Psoas muscle (tissue), 8 donors: ENCODE results near the gene RIN3. TPM values are rescaled to one million over a fixed set of nuclear protein-coding genes. Genes with fewer than 3 reads are reported as not detected.

Experiments
- ATAC-seq, 4 donors: fragments of 200-7000 bp; cut with Tn5 transposase; one replicate each; pipeline ENCODE4 v1.9.1; 2020; ENCODE audit warnings: moderate library complexity in 3 of 4, mild to moderate bottlenecking in 2 of 4
- DNase-seq, 2 donors: peaks; one replicate each; pipeline ENCODE4 v3.0.0-alpha.2; 2020
- H3K27ac ChIP-seq: fragments of 200-600 bp; one replicate; pipeline ENCODE4 v1.8.0; 2022
- H3K27me3 ChIP-seq, 3 donors: fragments of 200-600 bp in 1 of 3; one replicate each; pipeline versions ENCODE4 v1.6.1 to v1.8.0; 2013 to 2022; ENCODE audit warnings: low read length in 2 of 3, mild to moderate bottlenecking in 2 of 3, moderate library complexity in 1 of 3; ENCODE audit not compliant: insufficient read depth in 3 of 3
- H3K36me3 ChIP-seq, 2 donors: fragments of 200-600 bp in 1 of 2; one replicate each; pipeline versions ENCODE4 v1.6.1 to v1.8.0; 2013 to 2022; ENCODE audit warnings: low read depth in 1 of 2, mild to moderate bottlenecking in 1 of 2, moderate library complexity in 1 of 2; ENCODE audit not compliant: insufficient read depth in 1 of 2
- H3K4me1 ChIP-seq: fragments of 200-600 bp; one replicate; pipeline ENCODE4 v1.8.0; 2022
- H3K4me3 ChIP-seq: fragments of 200-600 bp; one replicate; pipeline ENCODE4 v1.8.0; 2022; ENCODE audit warnings: mild to moderate bottlenecking
- H3K9me3 ChIP-seq: fragments of 200-600 bp; one replicate; pipeline ENCODE4 v1.8.0; 2022
- CTCF ChIP-seq: fragments of 200-600 bp; IDR thresholded peaks from one replicate; pipeline ENCODE4 v1.8.0; 2022; ENCODE audit warnings: antibody characterized with exemption
- WGBS, 3 donors: extraction: QIAGEN DNeasy Blood & Tissue Kit; methylation state at CpG; one replicate each; pipeline versions ENCODE4 v1.1.6 to v1.1.7; 2013; 5-methylcytosine and 5-hydroxymethylcytosine counted together
- intact Hi-C, 2 donors: fragments of 100-400 bp; cut with DNase I; formaldehyde crosslinking; loops; one replicate each; pipeline versions ENCODE4 v1.11.0 to v1.14.2; 2022
- polyA plus RNA-seq, 3 donors: library from polyadenylated mRNA; stranded (reverse); fragments of 200-250 nt; gene quantifications; one replicate each; pipeline ENCODE4 v1.2.3, GENCODE V29; 2013
- total RNA-seq, 4 donors: library from RNA; stranded (reverse); fragmentation: NEBNext Ultra II Directional in 2 of 4; extraction: Animal tissue kit (Norgen Biotek cat#: 25700) in 2 of 4; gene quantifications; one replicate each; pipeline versions ENCODE4 v1.2.1 to v1.2.4, GENCODE V29; 2021 to 2023
- donor health status: healthy with polysubstance abuse.
- donor health status: DM: no; HTN: no; CAD: no; lungs with moderate emphysema.
- donor health status: Bipolar disorder and iron deficiency.
- donor health status: healthy.
- donor health status: DM: yes; HTN: yes; CAD: no.
- donor health status: DM: no; HTN: no; CAD: no.
- donor health status: DM: no; HTN: no; CAD: no.
- donor health status: DM: yes; HTN: yes; CAD: no.

RIN3 gene
- total and polyA plus RNA-seq, 7 donors, result 1.2 to 8.7 (median 3.8) TPM

DNA sequence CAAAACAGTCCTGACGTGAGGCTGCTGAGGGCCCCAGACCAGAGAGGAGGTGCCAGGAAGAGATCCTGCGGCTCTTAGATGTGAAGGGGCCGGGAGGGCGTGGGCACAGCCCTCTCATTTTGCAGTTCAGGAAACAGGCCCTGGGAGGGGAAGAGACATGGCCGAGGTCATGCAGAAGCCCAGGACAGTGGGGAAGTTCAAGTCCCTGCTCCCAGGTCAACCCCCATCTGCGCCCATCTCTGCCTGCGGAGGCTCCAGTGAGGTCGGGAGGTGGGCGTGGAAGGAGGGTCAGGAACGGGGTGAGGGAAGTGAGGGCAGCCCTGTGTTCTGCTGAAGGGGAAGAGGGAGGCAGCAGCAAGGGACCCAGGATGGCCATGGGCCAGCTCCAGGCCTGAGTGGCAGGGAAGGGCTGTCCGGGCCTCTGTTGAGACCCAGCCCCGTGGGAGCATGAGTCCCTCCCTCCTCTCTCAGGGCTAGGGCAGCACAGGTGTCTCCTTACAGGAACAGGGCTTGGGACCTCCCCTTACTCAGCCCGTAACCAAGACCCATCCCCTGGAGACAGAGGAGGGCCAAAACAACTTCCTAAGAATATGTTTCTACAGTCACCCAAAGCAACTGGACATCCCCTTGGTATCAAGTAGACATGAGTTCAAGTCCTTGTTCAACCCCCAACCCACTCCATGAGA is 144.0 kb downstream of the RIN3 start:
- Histone ChIP-seq H3K27ac (no peak overlapping the region), H3K4me1 (no peaks in the 10 kb centered on the region), H3K27me3 (no peaks in the 10 kb centered on the region), H3K36me3 (no peaks in the 10 kb centered on the region), H3K4me3 (no peak overlapping the region), H3K9me3 (no peaks in the 10 kb centered on the region)
- no peak for TF ChIP-seq CTCF
- intact Hi-C loops, result no loop called here
- ATAC-seq (peak in 3 of 4 donors; percentile 41 to 63 (median 49)), DNase-seq (peak; percentile 51 to 80)
- WGBS, 3 donors, result 48 to 70% (median 64%) methylated on average over 12 to 13 of the region's 13 CpGs

DNA sequence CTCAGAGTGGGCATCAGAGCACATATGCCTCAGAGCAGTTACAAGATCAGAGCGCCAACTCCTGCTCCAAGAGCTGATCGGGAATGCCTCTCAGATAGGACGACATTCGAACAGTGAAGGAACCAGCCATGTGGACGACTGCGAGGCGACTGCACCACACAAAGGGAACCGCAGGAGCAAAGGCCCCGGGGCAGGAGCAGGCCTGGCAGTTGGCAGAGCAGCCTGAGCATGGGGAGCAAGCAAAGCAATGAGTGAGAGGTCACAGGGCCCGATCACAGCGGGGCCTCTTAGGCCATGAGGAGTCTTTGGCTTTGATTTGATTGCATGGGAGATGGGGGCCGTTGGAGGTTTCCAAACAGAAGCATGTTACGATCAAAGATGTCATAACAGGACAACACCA is 144.6 kb downstream of the RIN3 start:
- Histone ChIP-seq H3K27ac (no peak overlapping the region), H3K4me3 (no peak overlapping the region), H3K36me3 (no peaks in the 10 kb centered on the region), H3K27me3 (no peaks in the 10 kb centered on the region), H3K4me1 (no peaks in the 10 kb centered on the region), H3K9me3 (no peaks in the 10 kb centered on the region)
- 84 to 86% (median 85%) methylated on average over 13 of the region's 13 CpGs for WGBS, 3 donors
- TF ChIP-seq CTCF, result no peak
- intact Hi-C loops, result no loop called here
- DNase-seq, result no peak
- no peak for ATAC-seq

DNA sequence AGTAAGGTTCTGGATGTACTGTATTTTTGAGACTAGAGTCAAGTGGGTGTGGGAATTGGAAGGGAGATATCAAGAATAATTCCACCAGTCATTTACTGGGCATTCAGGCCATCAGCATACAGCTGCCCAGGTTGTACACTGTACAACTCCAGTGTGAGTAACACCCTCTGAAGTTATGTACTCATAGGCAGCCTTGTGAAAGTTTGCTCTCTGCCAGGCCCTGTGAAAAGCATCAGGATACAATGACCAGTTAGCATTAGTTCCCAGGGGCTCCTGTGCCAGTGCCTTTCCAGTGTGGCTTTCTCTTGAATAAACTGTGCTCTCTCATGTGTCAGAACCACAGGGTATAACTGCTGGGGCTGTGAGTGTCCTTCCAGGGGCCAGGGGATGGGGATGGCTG is 145.1 kb downstream of the RIN3 start:
- intact Hi-C loops, result no loop called here
- H3K27me3 ChIP-seq, result no peaks in the 10 kb centered on the region
- no peaks in the 10 kb centered on the region for H3K36me3 ChIP-seq
- H3K9me3 ChIP-seq, result no peaks in the 10 kb centered on the region
- H3K27ac ChIP-seq, result no peak overlapping the region
- ATAC-seq, result no peak
- no peak for DNase-seq
- no peaks in the 10 kb centered on the region for H3K4me1 ChIP-seq
- TF ChIP-seq CTCF, result no peak
- H3K4me3 ChIP-seq, result no peak overlapping the region

DNA sequence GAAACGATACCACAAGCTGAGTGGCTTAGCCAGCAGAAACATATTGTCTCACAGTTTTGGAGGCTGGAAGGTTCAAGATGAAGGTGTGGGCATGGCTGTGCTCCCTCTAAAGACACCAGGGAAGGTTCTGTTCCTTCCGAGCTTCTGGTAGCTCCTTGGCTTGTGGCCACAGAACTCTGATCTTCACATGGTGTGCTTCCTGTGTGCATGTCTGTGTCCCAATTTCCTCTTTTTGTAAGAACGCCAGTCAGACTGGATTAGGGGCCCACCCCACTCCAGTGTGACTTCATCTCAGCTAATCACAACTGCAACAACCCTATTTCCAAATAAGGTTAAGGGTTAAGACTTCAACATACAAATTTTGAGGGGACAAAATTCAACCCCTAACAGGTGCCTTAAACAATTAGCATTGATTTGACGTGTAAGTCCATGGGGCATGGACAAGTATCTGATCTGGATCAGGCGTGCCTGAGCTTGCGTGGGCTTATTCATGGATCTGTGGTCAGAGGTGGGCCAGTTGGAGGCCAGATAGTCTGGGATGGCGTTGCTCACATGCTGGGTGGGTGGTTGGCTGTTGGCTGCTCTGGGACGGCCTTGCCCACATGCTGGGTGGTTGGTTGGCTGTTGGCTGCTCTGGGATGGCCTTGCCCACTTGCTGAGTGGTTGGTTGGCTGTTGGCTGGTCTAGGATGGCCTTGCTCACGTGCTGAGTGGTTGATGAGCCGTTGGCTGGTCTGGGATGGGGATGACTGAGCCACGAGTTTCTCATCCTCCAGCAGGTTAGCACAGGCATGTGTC is 146.4 kb downstream of the RIN3 start:
- ATAC-seq (peak in 2 of 4 donors; percentile 46 to 56), DNase-seq (no peak)
- 65 to 78% (median 67%) methylated on average over 11 of the region's 11 CpGs for WGBS, 3 donors
- Histone ChIP-seq H3K27ac (no peak overlapping the region), H3K4me3 (no peak overlapping the region), H3K36me3 (no peaks in the 10 kb centered on the region), H3K4me1 (no peaks in the 10 kb centered on the region), H3K9me3 (no peaks in the 10 kb centered on the region), H3K27me3 (no peaks in the 10 kb centered on the region)
- intact Hi-C loops, result no loop called here
- no peak for TF ChIP-seq CTCF
